Liver (tissue), 9 donors: ENCODE measurements around the gene CARD11. TPM values are rescaled to one million over a fixed set of nuclear protein-coding genes. Genes with fewer than 3 reads are reported as not detected.

ENCODE experiments used
- DNase-seq: peaks from one replicate; pipeline ENCODE4 v3.0.0-alpha.2; 2017; ENCODE audit warnings: low spot score
- H3K27ac ChIP-seq, 2 donors: one replicate each; pipeline ENCODE4 v1.7.0; 2013; ENCODE audit warnings: inconsistent platforms in 2 of 2, low read length in 2 of 2, control low read depth in 1 of 2, low read depth in 1 of 2, mild to moderate bottlenecking in 1 of 2
- H3K27me3 ChIP-seq, 4 donors: one replicate each; pipeline versions ENCODE4 v1.6.1 to v1.7.0; 2013; ENCODE audit warnings: low read length in 3 of 4, inconsistent platforms in 1 of 4, mild to moderate bottlenecking in 1 of 4, moderate library complexity in 1 of 4; ENCODE audit not compliant: control insufficient read depth in 4 of 4, insufficient read depth in 4 of 4
- H3K36me3 ChIP-seq, 4 donors: one replicate each; pipeline versions ENCODE4 v1.6.1 to v1.7.0; 2013; ENCODE audit warnings: low read length in 3 of 4, mild to moderate bottlenecking in 3 of 4, low read depth in 1 of 4, moderate library complexity in 1 of 4; ENCODE audit not compliant: control insufficient read depth in 4 of 4, insufficient read depth in 3 of 4
- H3K4me1 ChIP-seq, 4 donors: one replicate each; pipeline versions ENCODE4 v1.6.1 to v1.7.0; 2013; ENCODE audit warnings: low read length in 3 of 4, mild to moderate bottlenecking in 3 of 4, moderate library complexity in 1 of 4; ENCODE audit not compliant: control insufficient read depth in 4 of 4, insufficient read depth in 4 of 4
- H3K4me3 ChIP-seq, 3 donors: one replicate each; pipeline versions ENCODE4 v1.6.1 to v1.7.0; 2013; ENCODE audit warnings: low read length in 3 of 3, control low read depth in 1 of 3, low read depth in 1 of 3, mild to moderate bottlenecking in 1 of 3
- H3K9ac ChIP-seq, 2 donors: one replicate each; pipeline ENCODE4 v1.7.0; 2013; ENCODE audit warnings: low read length in 2 of 2, mild to moderate bottlenecking in 2 of 2, moderate library complexity in 2 of 2, control low read depth in 1 of 2, low read depth in 1 of 2
- H3K9me3 ChIP-seq, 4 donors: one replicate each; pipeline versions ENCODE4 v1.6.1 to v1.7.0; 2013; ENCODE audit warnings: low read length in 3 of 4; ENCODE audit not compliant: control insufficient read depth in 4 of 4
- CTCF ChIP-seq: fragments of 150-350 bp; IDR thresholded peaks from 2 replicates; pipeline ENCODE4 v1.5.1; 2017; ENCODE audit warnings: improper control_type of control experiment, low read depth, low read length; ENCODE audit not compliant: missing input control
- EGR1 ChIP-seq, 2 donors: IDR thresholded peaks; 2 replicates each; pipeline ENCODE4 v1.6.1; 2016 to 2018; ENCODE audit warnings: antibody characterized with exemption in 2 of 2, low read depth in 2 of 2
- FOXA1 ChIP-seq: IDR thresholded peaks from 2 replicates; pipeline ENCODE4 v1.6.1; 2016; ENCODE audit warnings: antibody characterized with exemption
- GABPA ChIP-seq, 2 donors: IDR thresholded peaks in 1 of 2; conservative IDR thresholded peaks in 1 of 2; 2 replicates each; pipeline ENCODE4 v1.6.1; 2016; ENCODE audit warnings: antibody characterized with exemption in 2 of 2, mild to moderate bottlenecking in 1 of 2, moderate library complexity in 1 of 2
- HNF4A ChIP-seq, 2 donors: conservative IDR thresholded peaks; 2 replicates each; pipeline ENCODE4 v1.6.1; 2016; ENCODE audit warnings: antibody characterized with exemption in 2 of 2, mild to moderate bottlenecking in 2 of 2
- JUND ChIP-seq, 2 donors: IDR thresholded peaks; 2 replicates each; pipeline ENCODE4 v1.6.1; 2016; ENCODE audit warnings: antibody characterized with exemption in 2 of 2
- MAX ChIP-seq: IDR thresholded peaks from 2 replicates; pipeline ENCODE4 v1.6.1; 2016; ENCODE audit warnings: antibody characterized with exemption
- NR2F2 ChIP-seq: IDR thresholded peaks from 2 replicates; pipeline ENCODE4 v1.6.1; 2016; ENCODE audit warnings: antibody characterized with exemption
- RAD21 ChIP-seq, 2 donors: IDR thresholded peaks; 2 replicates each; pipeline ENCODE4 v1.6.1; 2016; ENCODE audit warnings: antibody characterized with exemption in 2 of 2, mild to moderate bottlenecking in 2 of 2
- REST ChIP-seq: IDR thresholded peaks from 2 replicates; pipeline ENCODE4 v1.6.1; 2016; ENCODE audit warnings: antibody characterized with exemption, mild to moderate bottlenecking
- RXRA ChIP-seq, 2 donors: IDR thresholded peaks; 2 replicates each; pipeline ENCODE4 v1.6.1; 2017 to 2018; ENCODE audit warnings: antibody characterized with exemption in 2 of 2, mild to moderate bottlenecking in 1 of 2
- SP1 ChIP-seq: IDR thresholded peaks from 2 replicates; pipeline ENCODE4 v1.6.1; 2018; ENCODE audit warnings: antibody characterized with exemption, mild to moderate bottlenecking
- TAF1 ChIP-seq: conservative IDR thresholded peaks from 2 replicates; pipeline ENCODE4 v1.6.1; 2016; ENCODE audit warnings: antibody characterized with exemption, mild to moderate bottlenecking
- YY1 ChIP-seq: IDR thresholded peaks from 2 replicates; pipeline ENCODE4 v1.6.1; 2016; ENCODE audit warnings: antibody characterized with exemption, mild to moderate bottlenecking
- WGBS: extraction: QIAGEN DNeasy Blood & Tissue Kit; methylation state at CpG from one replicate; pipeline ENCODE4 v1.1.7; 2013; 5-methylcytosine and 5-hydroxymethylcytosine counted together
- polyA plus RNA-seq, 2 donors: library from polyadenylated mRNA; stranded (reverse) in 1 of 2; unstranded in 1 of 2; fragments of 200-250 nt in 1 of 2; fragments of >200 nt in 1 of 2; fragmentation: Nextera tagmentation in 1 of 2; extraction: Ambion mirVana in 1 of 2; gene quantifications; one replicate each; pipeline versions ENCODE4 v1.2.1 to v1.2.3, GENCODE V29; 2013 to 2015
- total RNA-seq, 2 donors: library from RNA; depleted of rRNA; stranded (reverse); fragments of >200 nt; gene quantifications; one replicate each; pipeline ENCODE4 v1.2.3, GENCODE V29; 2014
- donor health status: healthy.
- donor health status: healthy.
- donor health status: healthy.
- donor health status: healthy.
- donor health status: healthy.

CARD11 gene
- total and polyA plus RNA-seq, 4 donors: 0.42 to 1.3 (median 0.83) TPM

- H3K27ac ChIP-seq: no peak overlapping the region
- peaks cover 0 to 9% (median 3%) of the 10 kb centered on the region in 4 donors for H3K4me1 ChIP-seq
- TF ChIP-seq RAD21 (IDR thresholded peaks at IDR 0.05): no peak
- no peak for TF ChIP-seq FOXA1
- no peak for TF ChIP-seq SP1
- TF ChIP-seq GABPA (IDR thresholded peaks at IDR 0.05 in 1 of 2, conservative IDR thresholded peaks at IDR 0.05 in 1 of 2): no peak
- TF ChIP-seq REST: no peak
- no peak for TF ChIP-seq MAX
- no peak for TF ChIP-seq HNF4A (conservative IDR thresholded peaks at IDR 0.05)
- TF ChIP-seq EGR1 (IDR thresholded peaks at IDR 0.05; ENCODE audit: low read depth in 2 of 2): no peak
- no peak for TF ChIP-seq CTCF
- no peak for TF ChIP-seq TAF1
- no peak for TF ChIP-seq YY1
- TF ChIP-seq JUND (IDR thresholded peaks at IDR 0.05): no peak
- TF ChIP-seq NR2F2: no peak
- H3K4me3 ChIP-seq: no peak overlapping the region
- peaks cover 0 to 3% (median 0%) of the 10 kb centered on the region in 4 donors for H3K27me3 ChIP-seq
- H3K9me3 ChIP-seq: no peaks in the 10 kb centered on the region
- 87% methylated on average over 8 of the region's 8 CpGs for WGBS
- H3K9ac ChIP-seq: no peak overlapping the region
- DNase-seq: no peak
- no peaks in the 10 kb centered on the region for H3K36me3 ChIP-seq
Measured at GRCh38 chr7:2926896-2927405, 116.7 kb downstream of the CARD11 start.

- H3K27me3 ChIP-seq: peaks cover 0 to 3% (median 0%) of the 10 kb centered on the region in 4 donors
- 90% methylated on average over 18 of the region's 18 CpGs for WGBS
- TF ChIP-seq TAF1 (no peak), NR2F2 (no peak), EGR1 (IDR thresholded peaks at IDR 0.05; ENCODE audit: low read depth in 2 of 2) (no peak), GABPA (IDR thresholded peaks at IDR 0.05 in 1 of 2, conservative IDR thresholded peaks at IDR 0.05 in 1 of 2) (no peak), RXRA (IDR thresholded peaks at IDR 0.05) (no peak), YY1 (no peak), REST (no peak), FOXA1 (no peak)
- no peak overlapping the region for H3K9ac ChIP-seq
- H3K4me3 ChIP-seq: no peak overlapping the region
- H3K4me1 ChIP-seq: peaks cover 0 to 9% (median 3%) of the 10 kb centered on the region in 4 donors
- no peaks in the 10 kb centered on the region for H3K36me3 ChIP-seq
- no peak for DNase-seq
- no peaks in the 10 kb centered on the region for H3K9me3 ChIP-seq
- no peak overlapping the region for H3K27ac ChIP-seq
Measured at GRCh38 chr7:2926120-2926895, 117.4 kb downstream of the CARD11 start.
